Vagina (tissue), 2 donors: ENCODE measurements around the gene CC2D1A.

Source experiments
- POLR2A ChIP-seq, 2 donors: fragments of 450-650 bp; IDR thresholded peaks; one replicate each; pipeline ENCODE4 v1.6.1; 2017; ENCODE audit warnings: antibody characterized with exemption in 2 of 2, mild to moderate bottlenecking in 2 of 2, moderate library complexity in 2 of 2
- TF ChIP-seq, protein P1 (sequence below), 3 experiments: fragments of 450-650 bp in 2 of 3; fragments of 200-600 bp in 1 of 3; sonication (generic) in 1 of 3; IDR thresholded peaks; one replicate each; pipeline ENCODE4 v1.5.1; 2017 to 2019; ENCODE audit warnings: antibody characterized with exemption in 3 of 3, mild to moderate bottlenecking in 2 of 3, moderate library complexity in 2 of 3

- TF ChIP-seq, protein P1, sequence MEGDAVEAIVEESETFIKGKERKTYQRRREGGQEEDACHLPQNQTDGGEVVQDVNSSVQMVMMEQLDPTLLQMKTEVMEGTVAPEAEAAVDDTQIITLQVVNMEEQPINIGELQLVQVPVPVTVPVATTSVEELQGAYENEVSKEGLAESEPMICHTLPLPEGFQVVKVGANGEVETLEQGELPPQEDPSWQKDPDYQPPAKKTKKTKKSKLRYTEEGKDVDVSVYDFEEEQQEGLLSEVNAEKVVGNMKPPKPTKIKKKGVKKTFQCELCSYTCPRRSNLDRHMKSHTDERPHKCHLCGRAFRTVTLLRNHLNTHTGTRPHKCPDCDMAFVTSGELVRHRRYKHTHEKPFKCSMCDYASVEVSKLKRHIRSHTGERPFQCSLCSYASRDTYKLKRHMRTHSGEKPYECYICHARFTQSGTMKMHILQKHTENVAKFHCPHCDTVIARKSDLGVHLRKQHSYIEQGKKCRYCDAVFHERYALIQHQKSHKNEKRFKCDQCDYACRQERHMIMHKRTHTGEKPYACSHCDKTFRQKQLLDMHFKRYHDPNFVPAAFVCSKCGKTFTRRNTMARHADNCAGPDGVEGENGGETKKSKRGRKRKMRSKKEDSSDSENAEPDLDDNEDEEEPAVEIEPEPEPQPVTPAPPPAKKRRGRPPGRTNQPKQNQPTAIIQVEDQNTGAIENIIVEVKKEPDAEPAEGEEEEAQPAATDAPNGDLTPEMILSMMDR (IDR thresholded peaks at IDR 0.05): no peak
- TF ChIP-seq POLR2A (IDR thresholded peaks at IDR 0.05): no peak
Observed at GRCh38 chr19:13905634-13906520, at the start of gene CC2D1A, which contains the start of gene BRME1.
